Aorta (tissue), 5 donors: ENCODE data around the gene INTS15. TPM values are rescaled to one million over a fixed set of nuclear protein-coding genes. Genes with fewer than 3 reads are reported as not detected.

Experiments
- ATAC-seq: fragments of 200-7000 bp; cut with Tn5 transposase; one replicate; pipeline ENCODE4 v1.9.1; 2022; ENCODE audit warnings: moderate library complexity; ENCODE audit not compliant: low FRiP score
- DNase-seq, 2 donors: peaks; one replicate each; pipeline ENCODE4 v3.0.0-alpha.2; 2020
- H3K27ac ChIP-seq, 2 donors: one replicate each; pipeline ENCODE4 v1.5.1; 2013; ENCODE audit warnings: low read length in 2 of 2, mild to moderate bottlenecking in 2 of 2, moderate library complexity in 2 of 2, control low read depth in 1 of 2, inconsistent platforms in 1 of 2, low read depth in 1 of 2
- H3K27me3 ChIP-seq, 2 donors: one replicate each; pipeline ENCODE4 v1.6.1; 2013; ENCODE audit warnings: control low read depth in 1 of 2, low read length in 1 of 2, mild to moderate bottlenecking in 1 of 2, moderate library complexity in 1 of 2; ENCODE audit not compliant: insufficient read depth in 2 of 2, control insufficient read depth in 1 of 2
- H3K36me3 ChIP-seq, 2 donors: one replicate each; pipeline ENCODE4 v1.6.1; 2013; ENCODE audit warnings: control low read depth in 1 of 2, low read length in 1 of 2, mild to moderate bottlenecking in 1 of 2; ENCODE audit not compliant: insufficient read depth in 2 of 2, control insufficient read depth in 1 of 2
- H3K4me1 ChIP-seq, 2 donors: one replicate each; pipeline ENCODE4 v1.6.1; 2013; ENCODE audit warnings: low read length in 2 of 2, control low read depth in 1 of 2, mild to moderate bottlenecking in 1 of 2, moderate library complexity in 1 of 2; ENCODE audit not compliant: insufficient read depth in 2 of 2, control insufficient read depth in 1 of 2
- H3K4me3 ChIP-seq, 2 donors: one replicate each; pipeline ENCODE4 v1.5.1; 2013; ENCODE audit warnings: low read length in 2 of 2, control low read depth in 1 of 2, mild to moderate bottlenecking in 1 of 2
- H3K9me3 ChIP-seq: one replicate; pipeline ENCODE4 v1.6.1; 2013; ENCODE audit warnings: mild to moderate bottlenecking, low read length; ENCODE audit not compliant: control insufficient read depth
- WGBS, 2 donors: extraction: QIAGEN DNeasy Blood & Tissue Kit; methylation state at CpG; one replicate each; pipeline ENCODE4 v1.1.7; 2013; 5-methylcytosine and 5-hydroxymethylcytosine counted together
- intact Hi-C, 2 donors: fragments of 100-400 bp; cut with DNase I; formaldehyde crosslinking; loops; one replicate each; pipeline versions ENCODE4 v1.14.2 to v1.15.0; 2022
- polyA plus RNA-seq, 2 donors: library from polyadenylated mRNA; stranded (reverse); fragments of 200-250 nt; gene quantifications; one replicate each; pipeline ENCODE4 v1.2.3, GENCODE V29; 2013
- total RNA-seq, 2 donors: library from RNA; stranded (reverse); fragmentation: NEBNext Ultra II Directional; extraction: Animal tissue kit (Norgen Biotek cat#: 25700); gene quantifications; one replicate each; pipeline ENCODE4 v1.2.1, GENCODE V29; 2021
- donor health status: healthy with polysubstance abuse.
- donor health status: Bipolar disorder and iron deficiency.
- donor health status: DM: no; HTN: no; CAD: no.
- donor health status: DM: no; HTN: no; CAD: no.
- donor health status: DM: yes; HTN: yes; CAD: no.

The INTS15 gene
- total and polyA plus RNA-seq, 4 donors: 12.8 to 28.8 (median 24.5) TPM

- H3K36me3 ChIP-seq: no peaks in the 10 kb centered on the region
- H3K9me3 ChIP-seq: no peaks in the 10 kb centered on the region
- ATAC-seq: no peak
- no peaks in the 10 kb centered on the region for H3K4me1 ChIP-seq
- intact Hi-C loops: no loop called here
- no peaks in the 10 kb centered on the region for H3K27me3 ChIP-seq
- H3K4me3 ChIP-seq: no peak overlapping the region
- no peak for DNase-seq
- WGBS, 2 donors: 66 to 81% methylated on average over 6 to 7 of the region's 7 CpGs
- no peak overlapping the region for H3K27ac ChIP-seq
Measured at GRCh38 chr7:6612819-6613218, 23.0 kb downstream of the INTS15 start.

DNA sequence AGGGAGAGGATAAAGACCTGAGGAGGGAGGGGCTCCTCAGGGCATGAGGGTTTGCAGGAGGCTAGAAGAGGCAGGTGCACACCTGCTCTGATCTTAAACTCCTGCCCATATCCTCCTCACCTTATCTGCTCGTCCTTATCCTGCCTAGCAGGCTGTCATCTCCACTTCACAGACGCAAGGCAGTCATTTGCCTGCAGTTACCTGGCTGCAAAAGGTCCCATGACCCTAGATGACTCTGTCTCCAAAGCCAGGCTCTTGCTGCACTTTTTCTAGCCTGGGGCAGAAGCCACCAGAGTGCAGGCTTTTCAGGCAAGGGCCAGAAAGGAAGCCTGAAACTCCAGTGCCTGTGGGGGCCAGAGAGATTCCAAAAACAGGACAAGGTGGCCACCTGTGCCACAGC is 23.9 kb downstream of the INTS15 start:
- WGBS, 2 donors: 32 to 66% methylated on average over 2 of the region's 2 CpGs
- intact Hi-C loops: no loop called here
- no peak overlapping the region for H3K27ac ChIP-seq
- DNase-seq: no peak
- H3K4me1 ChIP-seq: no peaks in the 10 kb centered on the region
- no peaks in the 10 kb centered on the region for H3K9me3 ChIP-seq
- no peak overlapping the region for H3K4me3 ChIP-seq
- no peaks in the 10 kb centered on the region for H3K27me3 ChIP-seq
- H3K36me3 ChIP-seq: no peaks in the 10 kb centered on the region
- ATAC-seq: no peak

DNA sequence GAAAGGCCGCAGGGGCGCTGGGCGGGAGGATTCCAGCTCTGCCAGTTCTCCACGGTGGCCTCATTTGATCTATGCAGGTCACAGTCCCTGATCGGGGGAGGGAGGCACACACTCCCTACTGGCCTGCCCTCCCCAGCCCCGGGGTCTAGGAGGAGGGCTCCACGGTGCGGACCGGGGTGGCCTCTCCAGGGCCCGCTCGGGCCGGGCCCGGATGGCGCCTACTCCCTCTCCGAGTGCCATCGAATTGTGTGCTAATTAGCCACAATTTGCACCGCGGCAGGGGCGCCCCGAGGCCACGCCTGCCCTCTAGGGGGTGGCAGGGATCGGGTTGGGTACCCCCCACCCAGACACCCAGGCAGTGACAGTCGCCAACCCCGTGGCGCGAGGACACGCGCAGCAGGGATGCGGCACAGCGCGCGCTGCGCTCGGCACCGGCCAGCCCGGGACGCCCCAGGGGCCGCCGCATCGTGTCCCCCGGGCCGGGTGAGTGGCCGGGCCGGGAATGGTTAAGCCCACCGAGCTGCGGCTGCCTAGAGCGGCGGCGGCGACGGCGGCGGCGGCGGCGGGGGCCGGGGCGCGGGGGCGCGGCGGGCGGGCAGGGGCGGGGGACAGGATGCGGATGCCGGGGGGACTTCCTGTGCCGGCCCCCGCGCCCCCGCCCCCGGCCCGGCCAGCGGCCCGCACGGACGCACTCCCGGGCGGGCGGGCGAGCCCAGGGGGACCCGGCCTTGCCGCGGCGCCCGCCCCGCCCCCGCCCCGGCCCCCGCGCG is 25.3 kb downstream of the INTS15 start, which contains the start of gene ZNF853:
TSS of gene ZNF853 (plus strand) at position 658 of the 770 bp plus-strand sequence. CDS start 565 bp downstream, outside the sequence.
- peak within 1 kb of the TSS; percentile 67 to 80 for H3K4me3 ChIP-seq
- ATAC-seq: no peak
- 5 to 8% methylated on average over 40 to 91 of the region's 91 CpGs for WGBS, 2 donors
- H3K9me3 ChIP-seq: no peaks in the 10 kb centered on the region
- H3K4me1 ChIP-seq: no peaks in the 10 kb centered on the region
- no peak within 1 kb of the TSS for H3K27ac ChIP-seq
- intact Hi-C loops: no loop called here
- no peaks in the 10 kb centered on the region for H3K36me3 ChIP-seq
- no peaks in the 10 kb centered on the region for H3K27me3 ChIP-seq
- DNase-seq: no peak

DNA sequence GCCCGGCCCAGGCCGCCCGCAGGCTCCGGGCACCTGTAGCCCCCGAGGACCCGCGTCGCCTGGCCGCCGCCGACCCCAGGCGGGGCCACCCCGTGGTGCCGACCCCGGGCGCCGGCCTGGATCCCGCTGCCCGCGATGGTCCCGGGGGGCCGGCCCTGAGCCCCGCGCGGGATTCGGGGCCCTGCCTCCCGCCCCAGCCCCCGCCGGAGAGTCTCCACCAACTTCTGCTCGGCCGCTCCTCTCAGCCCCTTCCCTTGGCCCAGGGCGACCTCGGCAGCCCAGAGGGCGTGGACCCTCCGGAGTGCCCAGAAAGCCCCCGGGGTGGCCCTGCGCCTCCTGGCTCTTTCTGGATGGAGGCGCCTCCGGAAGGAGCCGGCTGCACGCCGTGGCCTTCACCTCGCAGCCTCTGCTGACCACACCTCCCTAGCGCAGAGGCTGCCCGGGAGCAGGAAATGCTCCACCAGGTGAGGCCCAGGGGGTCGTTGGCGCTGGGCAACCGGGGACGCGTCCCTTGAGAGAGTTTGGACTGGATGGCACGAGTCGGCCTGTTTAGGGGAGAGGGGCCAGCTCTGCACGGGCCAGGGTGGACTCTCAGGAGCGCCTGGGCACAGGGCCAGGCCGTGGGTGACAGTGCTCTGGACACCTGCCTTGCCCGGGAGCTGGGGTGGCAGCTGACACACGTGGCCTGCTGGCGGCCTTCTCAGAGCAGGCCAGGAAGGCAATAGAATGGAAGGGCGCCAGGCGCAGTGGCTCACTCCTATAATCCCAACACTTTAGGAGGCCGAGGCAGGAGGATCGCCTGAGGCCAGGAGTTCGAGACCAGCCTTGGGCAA is 26.1 kb downstream of the INTS15 start:
- whole genome bisulfite sequencing, 2 donors: 7 to 11% methylated on average over 37 to 63 of the region's 63 CpGs
- Histone ChIP-seq H3K27ac (no peak overlapping the region), H3K4me3 (peak overlapping the region; percentile 67 to 80), H3K36me3 (no peaks in the 10 kb centered on the region), H3K9me3 (no peaks in the 10 kb centered on the region), H3K4me1 (no peaks in the 10 kb centered on the region), H3K27me3 (no peaks in the 10 kb centered on the region)
- DNase-seq: no peak
- intact Hi-C loops: no loop called here
- peak; percentile 14 for ATAC-seq

GRCh38 chr7:6616854-6617643 is 27.2 kb downstream of the INTS15 start:
- peaks cover 0 to 9% of the 10 kb centered on the region in 2 donors for H3K36me3 ChIP-seq
- no peak for DNase-seq
- no peak overlapping the region for H3K27ac ChIP-seq

DNA sequence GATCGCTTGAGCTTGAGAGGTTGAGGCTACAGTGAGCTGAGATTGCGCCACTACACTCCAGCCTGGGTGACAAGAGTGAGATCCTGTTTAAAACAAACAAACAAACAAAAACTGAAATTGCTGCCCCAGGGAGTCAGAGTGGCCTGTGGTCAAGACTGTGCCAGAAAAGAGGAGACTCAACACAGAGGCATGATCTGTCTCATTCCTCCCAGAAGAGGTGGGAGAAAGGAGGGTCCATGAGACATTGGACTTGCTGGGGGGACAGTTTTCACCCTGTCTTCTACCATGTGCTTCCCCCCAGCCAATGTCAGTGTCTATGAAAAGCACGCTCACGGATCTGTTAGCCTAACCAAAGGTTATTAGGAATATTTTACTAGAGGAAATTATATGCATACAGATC is 28.8 kb downstream of the INTS15 start:
- no peak for DNase-seq
- WGBS, 2 donors: 73 to 76% methylated on average over 4 of the region's 4 CpGs
- H3K4me1 ChIP-seq: no peaks in the 10 kb centered on the region
- H3K4me3 ChIP-seq: no peak overlapping the region
- H3K36me3 ChIP-seq: peaks cover 4 to 9% of the 10 kb centered on the region in 2 donors
- intact Hi-C loops: no loop called here
- no peak for ATAC-seq
- H3K9me3 ChIP-seq: no peaks in the 10 kb centered on the region
- no peak overlapping the region for H3K27ac ChIP-seq
- no peaks in the 10 kb centered on the region for H3K27me3 ChIP-seq

More at GRCh38 chr7:6616854-6617643, 27.2 kb downstream of the INTS15 start:
- 88% methylated on average over 20 of the region's 20 CpGs for WGBS, 2 donors
- no peak overlapping the region for H3K4me3 ChIP-seq
- H3K27me3 ChIP-seq: no peaks in the 10 kb centered on the region
- intact Hi-C loops: no loop called here
- no peak for ATAC-seq
- H3K4me1 ChIP-seq: no peaks in the 10 kb centered on the region
- H3K9me3 ChIP-seq: no peaks in the 10 kb centered on the region

DNA sequence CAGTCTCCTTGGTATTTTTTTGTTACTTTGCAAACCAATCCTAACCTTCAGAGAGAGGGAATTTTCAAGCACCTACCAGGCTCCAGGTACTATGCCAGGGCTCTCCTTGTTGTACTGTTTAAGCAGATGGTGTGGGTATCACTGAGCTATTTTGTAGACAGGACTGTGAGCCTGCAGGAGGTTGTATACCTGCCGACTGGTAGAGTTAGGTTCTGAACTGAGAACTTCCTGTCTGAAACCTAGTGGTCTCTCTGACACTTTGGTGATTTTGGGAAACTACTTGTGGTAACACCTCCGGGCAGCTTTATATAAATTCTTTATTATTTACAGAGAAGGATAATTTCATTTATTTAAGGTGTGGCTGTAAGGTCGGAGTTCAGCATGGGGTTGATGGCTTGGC is 30.1 kb downstream of the INTS15 start:
- intact Hi-C loops: no loop called here
- H3K36me3 ChIP-seq: peaks cover 4 to 12% of the 10 kb centered on the region in 2 donors

More for the DNA sequence above, 30.1 kb downstream of the INTS15 start:
- ATAC-seq (no peak), DNase-seq (no peak)
- H3K9me3 ChIP-seq: no peaks in the 10 kb centered on the region
- no peak overlapping the region for H3K27ac ChIP-seq
- no peaks in the 10 kb centered on the region for H3K27me3 ChIP-seq
- no peaks in the 10 kb centered on the region for H3K4me1 ChIP-seq
- 86 to 92% methylated on average over 3 of the region's 3 CpGs for WGBS, 2 donors
- H3K4me3 ChIP-seq: no peak overlapping the region
